ENCODE results near the gene ARID1B. TPM values are rescaled to one million over a fixed set of nuclear protein-coding genes. Genes with fewer than 3 reads are reported as not detected.

The ARID1B gene
- total RNA-seq, 6 experiments from 2014 or later: 32.5 to 44.3 (median 36.5) TPM

- Mint-ChIP-seq H3K27me3 (ENCODE audit: insufficient read depth) (peaks cover 1% of the 10 kb centered on the region; the same call in 1 of the 2 replicates), H3K4me3 (no peak overlapping the region), H3K36me3 (ENCODE audit: low read depth) (peaks cover 7% of the 10 kb centered on the region), H3K4me1 (ENCODE audit: low read depth) (peaks cover 18% of the 10 kb centered on the region), H3K27ac (no peak overlapping the region), H3K9me3 (no peaks in the 10 kb centered on the region)
- DNase-seq: no peak
- TF ChIP-seq CTCF (IDR thresholded peaks at IDR 0.05): no peak
Observed at GRCh38 chr6:157058574-157058973, 281.4 kb downstream of the ARID1B start.

GRCh38 chr6:157059781-157060180 lies 282.6 kb downstream of the ARID1B start:
- H3K4me1 Mint-ChIP-seq (ENCODE audit: low read depth): peaks cover 23% of the 10 kb centered on the region
- no peak overlapping the region for H3K27ac Mint-ChIP-seq
- H3K9me3 Mint-ChIP-seq: no peaks in the 10 kb centered on the region
- no peak for TF ChIP-seq CTCF (IDR thresholded peaks at IDR 0.05)
- H3K27me3 Mint-ChIP-seq (ENCODE audit: insufficient read depth): peaks cover 1% of the 10 kb centered on the region; the same call in 1 of the 2 replicates
- DNase-seq: no peak
- no peak overlapping the region for H3K4me3 Mint-ChIP-seq
- H3K36me3 Mint-ChIP-seq (ENCODE audit: low read depth): peaks cover 7% of the 10 kb centered on the region

GRCh38 chr6:157060440-157060952 lies 283.3 kb downstream of the ARID1B start:
- TF ChIP-seq CTCF (IDR thresholded peaks at IDR 0.05): no peak
- Mint-ChIP-seq H3K27ac (no peak overlapping the region), H3K27me3 (ENCODE audit: insufficient read depth) (peaks cover 1% of the 10 kb centered on the region; the same call in 1 of the 2 replicates), H3K9me3 (no peaks in the 10 kb centered on the region), H3K4me1 (ENCODE audit: low read depth) (peaks cover 23% of the 10 kb centered on the region), H3K36me3 (ENCODE audit: low read depth) (peaks cover 7% of the 10 kb centered on the region), H3K4me3 (no peak overlapping the region)
- DNase-seq: no peak

- Mint-ChIP-seq H3K4me3 (no peak overlapping the region), H3K36me3 (ENCODE audit: low read depth) (no peaks in the 10 kb centered on the region), H3K9me3 (no peaks in the 10 kb centered on the region), H3K4me1 (ENCODE audit: low read depth) (peaks cover 27% of the 10 kb centered on the region), H3K27ac (no peak overlapping the region), H3K27me3 (ENCODE audit: insufficient read depth) (peaks cover 1% of the 10 kb centered on the region; the same call in 1 of the 2 replicates)
- DNase-seq: no peak
- TF ChIP-seq CTCF (IDR thresholded peaks at IDR 0.05): no peak
Observed at GRCh38 chr6:157061770-157062594, 284.8 kb downstream of the ARID1B start.

GRCh38 chr6:157063176-157063905 lies 286.2 kb downstream of the ARID1B start:
- TF ChIP-seq CTCF (IDR thresholded peaks at IDR 0.05): no peak
- Mint-ChIP-seq H3K27me3 (ENCODE audit: insufficient read depth) (peaks cover 1% of the 10 kb centered on the region; the same call in 1 of the 2 replicates), H3K9me3 (no peaks in the 10 kb centered on the region), H3K36me3 (ENCODE audit: low read depth) (no peaks in the 10 kb centered on the region), H3K27ac (peak overlapping the region; percentile 16; the same call in 1 of the 2 replicates), H3K4me1 (ENCODE audit: low read depth) (peaks cover 35% of the 10 kb centered on the region), H3K4me3 (no peak overlapping the region)
- peak; percentile 26 for DNase-seq
